ENCODE measurements around the gene VWA8.
"Not testable (repeated sequence)": the region's sequence is repeated elsewhere in the genome, so short reads cannot be mapped to it uniquely, and the experiment has no call there.

Gene VWA8

GRCh38 chr13:41809962-41810361, 150.9 kb downstream of the VWA8 start:
- DNase-seq (ENCODE audit: low read depth in 2 of 3, low spot score in 2 of 3): no peak

GRCh38 chr13:41803445-41803735, 157.5 kb downstream of the VWA8 start:
- not testable (repeated sequence) for DNase-seq (ENCODE audit: low read depth in 2 of 3, low spot score in 2 of 3)

GRCh38 chr13:41802684-41803444, 158.0 kb downstream of the VWA8 start:
- DNase-seq (ENCODE audit: low read depth in 2 of 3, low spot score in 2 of 3): no peak

- DNase-seq (ENCODE audit: low read depth in 2 of 3, low spot score in 2 of 3): no peak
Observed at GRCh38 chr13:41802043-41802683, 158.7 kb downstream of the VWA8 start.

GRCh38 chr13:41791056-41791455, 169.9 kb downstream of the VWA8 start:
- DNase-seq (ENCODE audit: low read depth in 2 of 3, low spot score in 2 of 3): no peak

GRCh38 chr13:41788552-41788951, 172.4 kb downstream of the VWA8 start:
- DNase-seq (ENCODE audit: low read depth in 2 of 3, low spot score in 2 of 3): no peak

- no peak for DNase-seq (ENCODE audit: low read depth in 2 of 3, low spot score in 2 of 3)
Observed at GRCh38 chr13:41785402-41786172, 175.3 kb downstream of the VWA8 start.

GRCh38 chr13:41782086-41782485, 178.8 kb downstream of the VWA8 start:
- DNase-seq (ENCODE audit: low read depth in 2 of 3, low spot score in 2 of 3): no peak

GRCh38 chr13:41780715-41781706, 179.9 kb downstream of the VWA8 start:
- DNase-seq (ENCODE audit: low read depth in 2 of 3, low spot score in 2 of 3): no peak

- no peak for DNase-seq (ENCODE audit: low read depth in 2 of 3, low spot score in 2 of 3)
Observed at GRCh38 chr13:41775251-41775650, 185.7 kb downstream of the VWA8 start.

- DNase-seq (ENCODE audit: low read depth in 2 of 3, low spot score in 2 of 3): no peak
Observed at GRCh38 chr13:41774605-41775218, 186.2 kb downstream of the VWA8 start.

- DNase-seq (ENCODE audit: low read depth in 2 of 3, low spot score in 2 of 3): no peak
Observed at GRCh38 chr13:41767801-41768200, 193.1 kb downstream of the VWA8 start.

- DNase-seq (ENCODE audit: low read depth in 2 of 3, low spot score in 2 of 3): no peak
Observed at GRCh38 chr13:41766439-41766838, 194.5 kb downstream of the VWA8 start.

- DNase-seq (ENCODE audit: low read depth in 2 of 3, low spot score in 2 of 3): no peak
Observed at GRCh38 chr13:41765813-41766212, 195.1 kb downstream of the VWA8 start.

GRCh38 chr13:41765020-41765419, 195.9 kb downstream of the VWA8 start:
- no peak for DNase-seq (ENCODE audit: low read depth in 2 of 3, low spot score in 2 of 3)

GRCh38 chr13:41764558-41764957, 196.4 kb downstream of the VWA8 start:
- DNase-seq (ENCODE audit: low read depth in 2 of 3, low spot score in 2 of 3): no peak

- DNase-seq (ENCODE audit: low read depth in 2 of 3, low spot score in 2 of 3): no peak
Observed at GRCh38 chr13:41763782-41764181, 197.1 kb downstream of the VWA8 start.

GRCh38 chr13:41762796-41763195, 198.1 kb downstream of the VWA8 start:
- no peak for DNase-seq (ENCODE audit: low read depth in 2 of 3, low spot score in 2 of 3)

GRCh38 chr13:41756198-41756880, 204.6 kb downstream of the VWA8 start:
- no peak for DNase-seq (ENCODE audit: low read depth in 2 of 3, low spot score in 2 of 3)

Data from activated CD8-positive, alpha-beta memory T cell treated with anti-CD3 and anti-CD28 coated beads for 48 hours (primary cell).